Measurements from ENCODE around the gene LYSMD4. TPM values are rescaled to one million over a fixed set of nuclear protein-coding genes. Genes with fewer than 3 reads are reported as not detected.

The LYSMD4 gene
- total RNA-seq, 1 experiment from 2014 or later, result 14.9 TPM

- TF ChIP-seq FOXK1 (CRISPR knock-in tag; IDR thresholded peaks at IDR 0.05) (no peak), MLX (CRISPR knock-in tag; IDR thresholded peaks at IDR 0.05) (no peak), NFYB (CRISPR knock-in tag; conservative IDR thresholded peaks at IDR 0.05; ENCODE audit: low read depth) (no peak), ATF6 (CRISPR knock-in tag; IDR thresholded peaks at IDR 0.05) (no peak), TCF7 (CRISPR knock-in tag; IDR thresholded peaks at IDR 0.05; ENCODE audit: low read depth) (no peak), CBFB (CRISPR knock-in tag; IDR thresholded peaks at IDR 0.05; ENCODE audit: low read depth) (no peak), ZNF138 (CRISPR knock-in tag; conservative IDR thresholded peaks at IDR 0.05) (no peak), E2F1 (CRISPR knock-in tag; IDR thresholded peaks at IDR 0.05) (no peak), EMX1 (CRISPR knock-in tag; IDR thresholded peaks at IDR 0.05) (no peak)
- Mint-ChIP-seq H3K27ac (no peak overlapping the region), H3K4me1 (peaks cover 14% of the 10 kb centered on the region), H3K4me3 (no peak overlapping the region), H3K9me3 (peaks cover 17% of the 10 kb centered on the region), H3K36me3 (peaks cover 25% of the 10 kb centered on the region), H3K27me3 (ENCODE audit: low read depth) (no peaks in the 10 kb centered on the region)
- POLR2A ChIA-PET, result no interaction called here
- ATAC-seq, result no peak
- CTCF ChIA-PET, result interaction anchor here (1.6 kb wide), 1 partner anchor 16 kb away, joined by 6 read pairs; no protein-coding TSS in a partner anchor
- DNase-seq (ENCODE audit: low spot score), result no peak
These were observed 12.7 kb downstream of the LYSMD4 start for GRCh38 chr15:99720533-99720932.

- Mint-ChIP-seq H3K4me1 (peaks cover 14% of the 10 kb centered on the region), H3K9me3 (peaks cover 6% of the 10 kb centered on the region; the same call in 1 of the 2 replicates), H3K4me3 (no peak overlapping the region), H3K36me3 (peaks cover 21% of the 10 kb centered on the region), H3K27ac (no peak overlapping the region), H3K27me3 (ENCODE audit: low read depth) (no peaks in the 10 kb centered on the region)
- no peak for DNase-seq (ENCODE audit: low spot score)
- POLR2A ChIA-PET, result interaction anchor here (1.2 kb wide), 1 partner anchor 447 kb away, joined by 3 read pairs; no protein-coding TSS in a partner anchor
- no peak for ATAC-seq
- no peak for TF ChIP-seq CTCF (IDR thresholded peaks at IDR 0.05)
- TF ChIP-seq GABPB1 (CRISPR knock-in tag; IDR thresholded peaks at IDR 0.05), result no peak
- no peak for TF ChIP-seq RORB (CRISPR knock-in tag; IDR thresholded peaks at IDR 0.05)
- TF ChIP-seq IRF1 (CRISPR knock-in tag; IDR thresholded peaks at IDR 0.05), result no peak
- no peak for TF ChIP-seq ZNF425 (CRISPR knock-in tag; conservative IDR thresholded peaks at IDR 0.05)
- no peak for TF ChIP-seq NFE2L1 (CRISPR knock-in tag; IDR thresholded peaks at IDR 0.05)
- TF ChIP-seq MLX (CRISPR knock-in tag; IDR thresholded peaks at IDR 0.05), result no peak
- TF ChIP-seq CDX4 (CRISPR knock-in tag; IDR thresholded peaks at IDR 0.05; ENCODE audit: borderline replicate concordance), result no peak
- TF ChIP-seq PRDM15 (CRISPR knock-in tag; IDR thresholded peaks at IDR 0.05), result no peak
- TF ChIP-seq TEAD4 (CRISPR knock-in tag; IDR thresholded peaks at IDR 0.05), result no peak
- TF ChIP-seq ZNF416 (CRISPR knock-in tag; IDR thresholded peaks at IDR 0.05), result no peak
- CTCF ChIA-PET, result interaction anchor here (1.5 kb wide), 1 partner anchor 15 kb away, joined by 6 read pairs; no protein-coding TSS in a partner anchor
These were observed 14.1 kb downstream of the LYSMD4 start for GRCh38 chr15:99719096-99719541.
